HG02973 (cell line): Measurements from ENCODE around the gene BID.
"Not testable (repeated sequence)": the region's sequence is repeated elsewhere in the genome, so short reads cannot be mapped to it uniquely, and the experiment has no call there.

ENCODE experiments used
- ATAC-seq: cut with Tn5 transposase; IDR thresholded peaks from one replicate; pipeline ENCODE4 v1.9.1; 2021; ENCODE audit warnings: moderate library complexity; ENCODE audit not compliant: unreplicated experiment

BID gene

GRCh38 chr22:17770180-17771077, 3.8 kb downstream of the BID start:
- ATAC-seq: no peak

DNA sequence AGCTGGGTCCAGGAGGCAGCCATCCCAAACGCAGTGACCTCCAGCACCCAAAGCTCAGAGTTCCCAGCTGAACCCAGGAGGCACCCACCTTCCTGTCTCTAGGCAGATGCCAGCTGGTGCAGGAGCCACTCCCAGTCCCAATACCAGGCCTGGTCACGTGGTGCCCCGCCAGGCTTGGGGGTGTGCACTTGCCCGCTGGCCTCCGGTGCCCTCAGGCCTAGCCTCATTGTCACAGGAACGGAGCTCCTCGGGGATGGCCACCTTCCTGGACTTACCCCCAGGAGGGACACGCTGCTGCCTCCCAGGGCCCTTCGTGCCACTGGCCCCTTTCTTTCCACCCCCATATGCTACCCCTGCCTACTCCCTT, 4.6 kb downstream of the BID start:
- ATAC-seq: no peak

GRCh38 chr22:17769013-17769715, 5.1 kb downstream of the BID start:
- no peak for ATAC-seq

DNA sequence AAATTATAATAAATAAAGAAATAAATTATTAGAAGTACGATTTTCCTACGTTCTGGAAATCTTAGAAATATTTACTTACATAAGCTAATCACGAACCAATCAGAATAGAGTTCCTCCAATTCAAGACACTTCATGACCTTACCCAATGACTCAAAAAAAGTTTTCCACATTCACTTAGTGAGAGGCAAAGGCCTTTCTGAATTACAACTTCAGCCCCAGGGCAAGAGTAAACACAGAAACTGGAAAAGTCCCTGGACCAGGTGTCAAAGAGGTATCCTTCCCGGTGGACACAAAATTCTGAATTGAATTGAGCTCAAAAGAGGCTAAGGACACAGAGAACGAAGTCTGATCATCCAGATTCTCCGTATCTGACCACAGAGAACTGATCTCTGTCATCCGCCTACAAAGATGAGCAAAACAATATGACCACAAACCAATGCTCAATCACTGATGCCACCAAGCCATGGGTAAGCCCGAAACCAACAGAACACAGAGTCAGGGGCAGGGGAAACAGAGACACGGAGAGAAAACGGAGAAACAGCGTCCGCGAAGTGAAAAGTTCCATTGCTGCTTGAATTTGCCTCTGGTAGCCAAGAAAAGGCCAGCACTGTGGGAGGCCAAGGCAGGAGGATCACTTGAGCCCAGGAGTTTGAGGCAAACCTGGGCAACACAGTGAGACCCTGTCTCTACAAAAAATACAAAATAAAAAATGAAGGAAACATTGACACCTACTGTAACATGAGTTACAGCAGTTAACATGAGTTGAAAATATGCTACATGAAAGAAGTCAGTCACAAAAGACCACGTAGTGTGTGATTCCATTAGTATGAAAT, 6.8 kb downstream of the BID start:
- ATAC-seq: peak; percentile 79

- ATAC-seq: not testable (repeated sequence)
These were observed 9.4 kb downstream of the BID start for GRCh38 chr22:17764852-17765251.

- no peak for ATAC-seq
These were observed 10.2 kb downstream of the BID start for GRCh38 chr22:17764036-17764435.

DNA sequence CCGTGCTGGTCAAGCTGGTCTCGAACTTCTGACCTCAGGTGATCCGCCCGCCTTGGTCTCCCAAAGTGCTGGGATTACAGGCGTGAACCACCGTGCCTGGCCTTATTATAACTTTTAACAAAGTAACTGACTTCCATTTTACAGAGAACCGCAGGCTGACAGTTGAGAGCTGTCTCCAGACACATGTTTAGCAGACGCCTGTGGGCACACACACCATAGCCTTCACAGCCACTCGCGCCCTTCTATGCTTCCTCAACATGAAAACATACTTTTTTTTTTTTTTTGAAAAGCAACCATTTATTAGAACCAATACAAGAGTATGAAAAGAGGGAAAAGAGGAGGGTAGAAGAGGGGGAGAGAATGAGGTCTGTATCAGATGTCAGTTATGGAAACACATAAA, 10.8 kb downstream of the BID start:
- not testable (repeated sequence) for ATAC-seq

- ATAC-seq: no peak
These were observed 13.2 kb downstream of the BID start for GRCh38 chr22:17761138-17761488.

GRCh38 chr22:17754233-17754925, 19.9 kb downstream of the BID start:
- ATAC-seq: no peak

DNA sequence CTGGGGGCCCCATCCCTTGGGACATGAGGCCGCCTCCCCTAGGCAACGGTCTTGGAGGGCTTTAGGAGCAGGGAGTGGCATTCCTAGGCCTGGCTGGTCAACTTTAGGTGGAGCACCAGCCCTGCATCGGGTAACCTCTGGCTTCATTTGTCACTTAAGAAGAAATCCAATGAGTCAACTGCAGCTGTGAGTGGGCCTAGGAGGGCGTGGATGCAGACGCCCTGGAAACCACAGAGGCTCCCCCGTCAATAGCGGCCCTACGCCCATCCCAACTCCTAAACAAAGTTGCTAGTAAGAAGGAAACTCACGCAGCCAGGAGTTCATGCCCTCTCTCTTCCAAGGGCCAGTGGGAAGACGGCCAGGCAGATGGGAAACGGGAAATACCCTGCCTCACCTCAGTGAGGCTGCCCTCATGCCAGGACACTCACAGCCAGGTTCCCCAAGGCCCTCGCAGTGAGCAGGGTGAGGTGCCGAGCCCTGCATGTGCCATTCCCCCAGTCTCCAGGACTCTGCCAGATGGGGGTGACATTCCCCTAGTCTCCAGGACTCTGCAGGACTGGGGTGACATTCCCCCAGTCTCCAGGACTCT, 20.8 kb downstream of the BID start:
- no peak for ATAC-seq

DNA sequence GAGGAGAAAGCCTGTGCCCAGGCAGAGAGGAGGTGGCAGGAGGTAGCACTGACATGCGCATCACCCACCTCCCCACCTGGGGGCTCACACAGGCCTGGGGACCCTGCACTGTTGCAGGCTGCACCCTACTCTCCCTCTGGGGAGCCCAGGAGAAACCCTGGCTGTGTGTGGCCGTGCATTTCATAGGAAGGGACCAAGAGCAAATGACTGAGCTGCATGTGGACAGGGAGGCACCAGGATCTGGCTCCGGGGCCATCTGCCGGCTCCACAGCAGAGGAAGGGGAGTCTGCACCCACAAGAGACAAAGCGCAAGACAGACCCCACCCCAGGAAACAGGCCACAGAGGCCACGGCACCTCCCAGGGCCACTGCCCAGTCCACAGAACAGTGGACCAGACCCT, 22.7 kb downstream of the BID start:
- ATAC-seq: no peak

- ATAC-seq: no peak
These were observed 24.5 kb downstream of the BID start for GRCh38 chr22:17749605-17750395.

DNA sequence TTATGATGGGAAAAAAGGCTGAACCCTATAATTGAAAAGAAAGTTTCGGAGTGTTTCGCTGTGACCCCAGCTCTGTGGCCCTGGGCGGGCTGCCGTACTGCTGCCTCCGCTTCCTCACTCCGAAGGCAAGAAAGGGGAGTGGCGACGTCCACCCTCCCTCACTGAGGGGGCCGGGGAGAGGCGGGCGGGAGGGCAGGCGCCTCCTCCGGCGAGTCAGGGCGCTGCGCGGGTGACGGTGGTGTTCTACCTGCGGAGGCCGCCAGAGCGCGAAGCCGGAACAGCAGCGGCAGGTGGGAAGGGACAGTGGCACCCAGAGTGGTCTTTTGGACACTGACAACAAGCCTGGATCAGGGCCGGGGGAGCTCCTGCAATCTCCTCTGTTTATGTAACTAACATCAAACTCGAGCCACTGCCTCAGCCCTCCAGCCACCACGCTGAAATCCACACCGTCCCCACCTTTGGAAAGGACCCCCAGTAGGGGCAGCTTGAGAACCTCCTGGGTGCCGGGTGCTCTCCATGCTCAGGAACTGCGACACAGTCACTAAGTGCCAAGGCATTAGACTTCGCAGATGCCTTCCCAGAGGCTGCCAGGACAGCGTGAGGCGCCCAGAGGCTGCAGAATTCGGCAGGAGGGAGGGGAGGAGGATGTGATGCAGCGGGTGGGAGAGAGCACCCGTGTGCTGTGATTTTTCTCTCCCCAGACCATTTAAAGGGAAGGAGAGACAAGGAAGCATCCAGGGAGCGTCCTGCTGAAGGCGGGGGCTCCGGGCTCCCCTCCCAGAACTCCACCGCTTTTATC, 25.5 kb downstream of the BID start:
- ATAC-seq: no peak

- no peak for ATAC-seq
These were observed 27.4 kb downstream of the BID start for GRCh38 chr22:17746916-17747315.

DNA sequence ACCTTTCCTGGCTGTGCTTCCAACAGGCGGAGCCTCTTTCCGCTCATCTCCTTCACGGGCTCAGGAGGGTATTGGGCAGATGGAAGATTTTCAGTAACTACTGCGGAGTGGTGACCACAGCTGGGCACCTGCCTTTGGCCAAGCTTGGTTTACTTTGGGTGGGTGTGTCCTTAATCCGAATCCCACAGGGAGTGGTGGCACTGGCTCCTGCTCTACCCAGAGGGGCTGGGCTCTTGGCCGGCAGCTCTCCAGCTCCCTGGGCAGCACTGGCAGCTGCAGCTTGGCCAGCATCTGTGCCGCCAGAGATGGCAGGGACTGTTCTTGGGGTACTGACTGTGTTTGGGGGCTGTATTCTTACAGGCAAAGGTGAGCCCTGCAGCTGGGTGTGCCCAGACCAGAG, 29.8 kb downstream of the BID start:
- ATAC-seq: no peak

GRCh38 chr22:17743661-17744411, 30.4 kb downstream of the BID start:
- no peak for ATAC-seq

DNA sequence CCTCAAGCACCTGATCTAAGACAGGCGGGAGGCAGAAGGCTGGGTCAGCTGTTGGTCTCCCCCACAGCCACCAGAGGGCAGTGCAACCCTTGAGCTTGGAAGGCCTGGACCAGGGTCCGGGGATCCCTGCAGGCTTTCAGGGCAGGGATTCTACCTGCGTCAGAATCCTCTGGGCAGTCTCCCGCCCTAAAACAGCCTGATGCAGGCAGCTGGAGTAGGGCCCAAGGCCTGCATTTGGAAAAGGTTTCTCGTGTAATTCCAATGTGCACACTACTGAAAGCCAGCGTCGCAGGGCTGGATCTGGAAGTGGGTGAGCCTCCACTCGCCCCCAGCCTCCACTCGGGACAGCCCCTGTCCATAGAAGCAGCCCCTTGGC, 31.8 kb downstream of the BID start:
- ATAC-seq: no peak

- ATAC-seq: no peak
These were observed 32.3 kb downstream of the BID start for GRCh38 chr22:17741866-17742526.
